ENCODE data around the gene DDX10. TPM values are rescaled to one million over a fixed set of nuclear protein-coding genes. Genes with fewer than 3 reads are reported as not detected.
A peak's percentile ranks its signal among the peaks of the same experiment; 100 is the strongest.
"Not testable (repeated sequence)": the region's sequence is repeated elsewhere in the genome, so short reads cannot be mapped to it uniquely, and the experiment has no call there.

Gene DDX10
- polyA plus RNA-seq, 4 donors = 30.6 to 94.6 (median 73.9) TPM

DNA sequence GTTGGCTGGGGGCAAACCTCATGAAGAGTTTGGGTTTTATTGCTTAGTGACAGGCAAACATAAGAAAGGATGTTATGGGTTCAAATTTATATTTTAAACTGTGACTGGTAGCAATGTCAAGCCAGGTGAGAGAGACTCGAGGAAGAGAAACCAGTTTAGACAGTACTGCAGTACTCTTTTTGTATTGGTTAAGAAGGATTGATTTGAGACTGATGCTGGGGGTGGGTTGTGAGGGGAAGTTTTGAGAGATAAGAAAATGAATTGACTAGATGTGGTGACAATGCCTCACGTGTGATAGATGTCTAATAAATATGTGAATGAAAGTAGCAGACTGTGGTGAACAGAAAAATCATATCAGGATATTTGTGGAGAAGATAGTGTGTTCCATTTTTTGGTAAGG is 142.4 kb downstream of the DDX10 start:
- no peak for DNase-seq (ENCODE audit: low read depth in 4 of 4, low spot score in 3 of 4)

DNA sequence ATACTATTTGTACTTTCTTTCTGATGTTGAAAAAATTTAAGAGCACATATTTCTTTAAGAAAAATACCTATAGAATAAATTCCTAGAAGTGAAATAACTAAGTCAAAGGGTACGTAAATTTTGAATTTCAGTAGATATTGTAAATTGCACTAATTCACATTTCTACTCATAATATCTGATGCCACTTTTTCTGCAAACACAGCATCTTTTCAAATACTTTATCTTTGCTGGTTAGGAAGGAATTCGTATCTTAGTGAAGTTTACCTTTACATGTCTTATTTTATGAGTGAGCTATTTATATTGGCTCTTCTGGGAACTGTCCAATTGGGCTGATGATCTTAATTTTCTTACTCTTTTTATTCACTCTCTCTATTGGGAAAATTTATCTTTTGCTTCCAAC is 148.2 kb downstream of the DDX10 start:
- DNase-seq (ENCODE audit: low read depth in 4 of 4, low spot score in 3 of 4) = no peak

DNA sequence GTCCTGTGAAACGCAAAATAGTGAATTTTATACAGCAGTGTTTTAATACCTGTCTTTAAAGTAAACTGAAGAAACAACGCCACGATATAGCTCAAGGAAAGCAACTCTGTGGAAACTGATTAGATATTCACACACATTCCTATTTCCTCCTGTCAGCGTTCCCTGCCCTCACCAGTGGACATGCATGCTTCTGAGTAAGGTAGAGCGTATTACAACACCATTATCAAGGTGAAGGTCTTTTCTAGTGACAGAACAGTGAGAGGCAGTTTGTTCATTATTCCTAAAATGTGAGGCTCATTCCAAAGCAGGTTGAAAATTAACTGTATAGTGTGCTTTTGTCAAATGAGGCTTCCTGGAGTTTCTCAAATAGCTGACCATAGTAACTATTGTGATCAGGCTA is 153.1 kb downstream of the DDX10 start:
- DNase-seq (ENCODE audit: low read depth in 4 of 4, low spot score in 3 of 4) = peak in 1 of 4 donors; percentile 5

DNA sequence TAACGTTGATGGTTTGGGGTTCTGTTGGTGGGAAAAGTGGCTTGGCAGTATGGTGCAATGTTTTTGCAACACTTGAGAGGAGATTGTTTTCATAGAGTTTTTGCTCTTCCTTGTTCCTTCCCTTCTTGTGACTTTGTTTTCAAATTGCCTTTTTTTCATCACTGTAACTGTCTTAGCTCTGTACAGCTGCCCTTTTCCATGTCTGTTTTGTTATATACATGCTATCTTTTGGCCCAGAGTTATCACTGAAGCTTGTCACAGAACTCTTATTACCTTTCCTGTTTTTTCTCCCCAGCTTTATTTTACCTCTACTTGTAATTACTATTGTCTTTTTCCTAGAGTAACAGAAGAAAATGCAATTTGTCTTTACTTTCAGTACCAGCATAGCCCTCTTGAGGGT is 154.1 kb downstream of the DDX10 start:
- no peak for DNase-seq (ENCODE audit: low read depth in 4 of 4, low spot score in 3 of 4)

DNA sequence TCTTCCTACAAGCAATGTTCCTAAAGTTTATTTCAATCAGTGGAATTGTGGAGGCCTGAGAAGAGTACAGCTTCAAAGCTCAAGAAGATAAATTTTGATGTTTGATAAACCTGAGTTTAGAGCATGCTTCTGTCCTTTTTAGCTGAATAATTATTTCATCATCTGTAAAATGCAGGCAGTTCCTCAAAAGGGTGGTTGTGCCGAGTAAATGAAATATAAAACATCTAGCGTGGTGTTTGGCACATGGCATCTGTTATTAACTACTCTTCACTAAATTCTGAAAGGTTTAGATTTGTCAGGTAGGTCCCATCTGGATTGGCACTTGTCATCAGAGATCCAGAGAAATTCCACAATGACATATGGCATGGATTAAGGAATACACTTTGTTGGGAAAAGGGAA is 155.1 kb downstream of the DDX10 start:
- DNase-seq (ENCODE audit: low read depth in 4 of 4, low spot score in 3 of 4) = no peak

DNA sequence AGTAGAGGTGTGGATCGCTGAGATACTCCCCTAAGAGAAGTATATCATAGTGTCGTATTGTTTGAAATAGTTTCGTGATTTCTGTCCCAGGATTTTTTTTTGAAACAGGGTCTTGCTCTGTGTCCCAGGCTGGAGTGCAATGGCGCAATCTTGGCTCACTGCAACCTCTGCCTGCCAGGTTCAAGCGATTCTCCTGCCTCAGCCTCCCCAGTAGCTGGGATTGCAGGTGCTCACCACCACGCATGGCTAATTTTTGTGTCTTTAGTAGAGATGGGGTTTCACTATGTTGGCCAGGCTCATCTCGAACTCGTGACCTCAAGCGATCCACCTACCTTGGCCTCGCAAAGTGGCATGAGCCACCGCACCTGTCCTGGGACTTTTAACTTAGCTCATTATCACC is 159.1 kb downstream of the DDX10 start:
- not testable (repeated sequence) for DNase-seq (ENCODE audit: low read depth in 4 of 4, low spot score in 3 of 4)

DNA sequence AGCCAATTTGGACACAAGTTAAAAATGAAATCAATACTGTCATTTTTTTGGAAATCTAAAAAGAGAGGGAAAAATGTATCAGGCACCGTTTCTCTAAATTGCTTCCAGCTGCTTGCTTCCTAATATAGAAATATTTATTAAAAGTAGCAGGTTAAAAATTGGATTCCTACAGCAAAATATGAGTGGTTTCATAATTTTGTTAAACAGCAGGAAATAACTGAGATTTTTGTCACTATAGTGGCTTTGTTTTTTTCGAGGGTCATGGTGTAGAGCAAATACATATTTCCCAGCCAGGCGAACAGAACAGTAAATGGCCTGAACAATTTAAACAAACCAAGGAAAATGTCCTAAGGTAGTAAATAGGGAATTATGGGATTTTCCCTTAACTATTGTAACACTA is 159.7 kb downstream of the DDX10 start:
- no peak for DNase-seq (ENCODE audit: low read depth in 4 of 4, low spot score in 3 of 4)

DNA sequence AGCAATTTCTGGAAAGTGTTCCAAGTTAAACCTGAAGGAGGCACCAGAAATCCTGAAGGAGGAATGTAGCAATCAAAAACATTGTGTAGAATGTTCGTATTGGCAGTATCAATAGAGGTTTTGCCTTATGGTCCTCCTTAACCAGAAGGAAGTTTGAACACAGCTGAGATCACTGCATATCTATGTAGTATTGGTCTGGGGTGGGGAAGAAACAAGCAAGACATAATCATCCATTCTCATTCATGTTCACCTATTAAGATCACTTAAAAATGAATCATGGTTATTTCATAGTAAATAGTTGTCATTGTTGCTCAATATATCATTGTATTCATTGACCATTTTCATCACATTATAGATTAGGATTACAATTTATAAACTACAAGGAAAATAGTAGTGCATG is 160.5 kb downstream of the DDX10 start:
- no peak for DNase-seq (ENCODE audit: low read depth in 4 of 4, low spot score in 3 of 4)

DNA sequence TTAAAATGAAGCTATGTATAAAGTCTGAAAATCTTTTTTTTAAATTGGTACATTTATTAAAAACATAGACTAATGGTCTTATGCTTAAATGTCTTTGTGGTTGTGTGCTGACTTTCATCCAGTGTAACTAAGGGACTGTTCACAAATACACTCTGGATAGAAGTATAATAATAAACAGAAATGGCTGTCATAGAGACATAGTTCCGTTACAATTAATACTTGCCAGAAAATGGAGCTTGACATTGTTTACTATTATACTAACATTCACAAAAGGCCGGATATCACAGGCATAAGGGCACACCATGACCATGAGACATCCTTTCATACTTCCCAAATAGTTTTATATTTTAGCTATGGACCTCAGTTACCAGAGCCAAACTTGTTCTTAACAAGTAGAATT is 161.3 kb downstream of the DDX10 start:
- no peak for DNase-seq (ENCODE audit: low read depth in 4 of 4, low spot score in 3 of 4)

DNA sequence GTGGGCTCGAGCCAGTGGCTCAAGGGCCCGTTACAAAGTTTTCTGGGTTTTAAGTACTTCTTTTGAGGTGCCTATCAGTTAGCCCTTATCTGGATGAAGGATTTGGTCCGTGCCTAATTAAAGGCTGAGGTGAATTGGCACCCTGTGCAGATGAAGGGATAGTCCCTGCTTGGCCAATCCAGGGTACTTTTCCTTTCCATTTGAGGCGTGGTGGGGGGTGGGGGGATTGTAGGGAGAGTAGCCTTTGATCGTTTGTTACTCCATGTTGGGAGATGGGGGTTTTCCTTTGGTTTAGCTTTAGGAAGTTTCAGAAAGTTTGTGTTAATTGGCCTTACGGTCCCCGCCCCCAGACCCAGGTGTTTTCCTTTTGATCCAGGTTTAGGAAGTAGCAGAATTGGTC is 170.8 kb downstream of the DDX10 start:
- DNase-seq (ENCODE audit: low read depth in 4 of 4, low spot score in 3 of 4) = no peak

DNA sequence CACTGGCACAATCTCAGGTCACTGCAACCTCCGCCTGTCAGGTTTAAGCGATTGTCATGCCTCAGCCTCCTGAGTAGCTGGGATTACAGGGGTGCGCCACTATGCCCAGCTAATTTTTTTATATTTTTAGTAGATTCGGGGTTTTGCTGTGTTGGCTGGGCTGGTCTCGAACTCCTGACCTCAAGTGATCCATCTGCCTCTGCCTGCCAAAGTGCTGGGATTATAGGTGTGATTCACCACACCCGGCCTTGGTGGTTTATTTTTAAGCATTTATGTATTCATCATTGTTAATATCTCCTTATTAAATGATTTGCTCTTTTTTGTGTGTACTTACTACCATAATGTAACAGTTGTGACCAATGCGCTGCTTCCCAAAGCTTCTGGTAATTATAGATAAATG is 171.7 kb downstream of the DDX10 start:
- DNase-seq (ENCODE audit: low read depth in 4 of 4, low spot score in 3 of 4) = no peak

DNA sequence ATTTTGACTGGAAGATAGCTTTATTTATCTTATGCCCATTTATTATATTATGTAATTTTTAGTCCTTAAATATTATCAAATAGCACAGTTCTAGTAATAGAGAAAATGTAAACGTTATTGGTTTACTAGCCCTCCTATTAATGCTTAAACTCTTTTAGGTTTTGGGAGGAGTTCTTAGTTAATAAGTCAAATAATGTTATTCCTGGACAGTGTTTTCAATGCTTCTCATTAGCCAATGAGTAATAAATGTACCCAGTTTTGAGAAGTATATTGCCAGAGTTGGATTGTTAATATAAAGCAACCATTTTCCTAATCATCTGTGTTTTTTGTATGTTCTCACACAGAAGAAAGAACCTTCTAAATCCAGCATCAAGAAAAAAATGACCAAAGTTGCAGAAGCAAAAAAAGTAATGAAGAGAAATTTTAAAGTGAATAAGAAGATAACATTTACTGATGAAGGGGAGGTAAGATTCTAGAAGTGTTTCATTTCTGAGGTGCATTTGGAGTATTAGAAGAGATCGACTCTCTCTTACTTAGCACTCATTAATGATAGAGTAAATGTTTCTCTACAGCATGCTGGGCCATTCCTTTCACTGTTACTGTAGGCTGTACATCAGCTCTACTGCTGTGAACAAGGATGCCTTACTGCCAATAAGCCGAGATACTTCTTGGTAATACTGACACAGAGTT is 173.4 kb downstream of the DDX10 start:
- no peak for DNase-seq (ENCODE audit: low read depth in 4 of 4, low spot score in 3 of 4)

DNA sequence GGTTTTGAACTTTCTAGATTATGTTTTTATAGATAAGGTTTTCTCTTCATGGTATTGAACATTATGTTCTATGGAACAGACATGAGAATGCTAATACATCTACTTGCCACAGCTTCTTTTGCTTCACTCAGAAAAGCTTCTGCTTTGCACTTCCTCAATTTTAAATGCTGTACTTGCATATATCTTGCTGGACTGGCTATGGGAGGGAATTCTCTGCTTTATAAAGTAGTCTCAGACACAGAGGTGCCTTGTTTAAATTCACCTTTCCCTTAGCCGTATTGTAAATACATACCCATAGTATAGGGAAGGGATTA is 173.9 kb downstream of the DDX10 start:
- DNase-seq (ENCODE audit: low read depth in 4 of 4, low spot score in 3 of 4) = no peak

DNA sequence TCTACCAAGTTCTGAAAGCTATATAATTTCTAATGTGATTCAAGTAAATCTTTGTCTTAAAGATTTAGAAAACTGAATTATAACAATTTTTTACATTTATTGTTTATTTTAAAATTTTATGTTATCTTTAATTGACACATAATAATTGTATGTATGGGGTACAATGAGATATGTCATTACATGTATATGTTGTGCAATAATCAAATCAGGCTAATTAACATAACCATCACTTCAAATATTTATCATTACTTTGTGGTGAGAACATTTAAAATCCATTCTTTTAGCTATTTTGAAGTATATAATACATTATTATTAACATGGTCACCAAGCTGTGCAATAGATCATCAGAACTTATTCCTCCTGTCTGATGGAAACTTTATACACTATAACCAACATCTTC is 181.1 kb downstream of the DDX10 start:
- no peak for DNase-seq (ENCODE audit: low read depth in 4 of 4, low spot score in 3 of 4)

DNA sequence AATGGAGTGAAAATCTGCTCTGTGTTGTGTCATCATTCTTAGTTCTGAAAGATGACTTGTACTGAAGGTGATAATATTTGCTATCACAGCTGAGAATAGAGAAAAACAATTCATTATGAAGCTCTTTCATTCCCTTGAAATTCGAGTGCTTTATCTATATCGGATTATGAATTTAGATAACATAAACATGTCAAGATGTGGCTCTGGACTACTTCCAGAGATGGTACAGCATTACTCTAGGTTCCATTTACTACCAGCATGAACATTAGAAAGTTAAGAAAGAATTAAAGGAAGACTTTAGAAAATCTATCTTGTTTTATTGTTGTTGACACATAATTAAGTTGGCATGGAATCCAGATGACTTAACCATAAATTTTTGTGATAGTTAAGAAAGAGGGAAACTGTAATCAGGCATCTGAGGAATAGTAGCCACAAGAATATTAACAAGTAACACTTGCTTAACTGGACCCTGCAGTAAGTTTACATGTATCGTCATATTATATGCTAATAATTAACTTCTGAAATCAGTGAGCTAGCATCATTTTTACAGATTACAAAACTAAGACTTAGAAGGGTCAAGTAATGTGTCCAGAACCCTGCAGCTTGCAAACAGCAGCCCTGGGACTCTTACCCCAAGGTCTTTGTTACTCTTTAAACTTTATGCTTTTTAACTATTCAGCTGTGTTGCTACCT is 182.6 kb downstream of the DDX10 start:
- no peak for DNase-seq (ENCODE audit: low read depth in 4 of 4, low spot score in 3 of 4)

DNA sequence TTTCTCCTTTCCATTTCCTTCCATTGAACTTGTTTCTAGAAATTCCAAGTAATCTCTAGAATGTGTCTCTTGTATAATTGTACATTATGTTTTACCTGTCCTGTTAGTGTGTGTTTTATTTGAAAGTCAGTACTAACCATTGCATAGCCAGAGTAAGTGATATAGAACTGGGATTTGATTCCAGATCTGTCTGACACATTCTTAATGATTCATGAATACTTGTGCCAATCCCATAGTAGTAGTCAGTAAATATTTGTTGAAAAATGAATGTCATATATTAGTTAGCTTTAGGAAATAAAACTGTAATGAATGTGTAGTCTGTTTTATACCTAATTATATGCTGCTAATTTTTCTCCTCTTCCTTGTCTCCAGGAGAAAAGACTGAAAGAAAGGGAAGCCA is 186.9 kb downstream of the DDX10 start:
- DNase-seq (ENCODE audit: low read depth in 4 of 4, low spot score in 3 of 4) = no peak

DNA sequence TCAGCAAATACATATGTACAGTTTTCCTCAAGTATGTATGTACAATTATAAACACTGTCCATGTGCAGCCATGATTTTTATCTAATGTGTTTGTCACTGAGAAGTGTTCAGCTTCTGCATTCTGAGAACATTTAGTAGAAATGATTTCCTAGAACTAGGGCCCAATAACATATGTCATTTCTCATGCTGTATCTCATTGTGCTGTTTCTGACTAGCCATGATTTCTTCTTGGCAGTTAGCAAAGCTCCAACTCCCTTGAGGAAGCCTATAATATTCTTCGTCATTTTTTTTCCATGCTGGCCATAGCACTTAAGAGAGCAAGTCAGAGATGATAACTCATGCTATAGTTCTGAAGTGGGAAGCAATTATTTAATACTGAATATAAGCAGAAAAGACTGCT is 187.8 kb downstream of the DDX10 start:
- no peak for DNase-seq (ENCODE audit: low read depth in 4 of 4, low spot score in 3 of 4)

DNA sequence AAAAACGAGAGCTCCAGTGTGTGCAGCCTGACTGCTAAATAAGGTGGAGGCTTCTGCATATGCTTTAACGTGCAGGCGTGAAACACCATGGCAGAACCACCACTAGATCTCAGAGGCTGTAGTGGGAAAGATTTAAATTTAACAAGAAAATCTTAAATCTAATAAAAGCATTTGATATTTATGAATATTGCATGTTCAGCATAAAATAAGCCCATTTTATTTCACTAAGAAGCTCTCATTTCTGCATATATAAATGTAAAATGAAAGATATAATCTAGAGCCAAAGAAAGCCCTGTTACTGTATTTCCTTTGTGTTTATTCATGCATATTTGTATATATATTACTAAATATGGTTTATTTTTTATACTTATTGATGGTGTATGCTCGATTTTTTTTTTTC is 188.3 kb downstream of the DDX10 start:
- no peak for DNase-seq (ENCODE audit: low read depth in 4 of 4, low spot score in 3 of 4)

DNA sequence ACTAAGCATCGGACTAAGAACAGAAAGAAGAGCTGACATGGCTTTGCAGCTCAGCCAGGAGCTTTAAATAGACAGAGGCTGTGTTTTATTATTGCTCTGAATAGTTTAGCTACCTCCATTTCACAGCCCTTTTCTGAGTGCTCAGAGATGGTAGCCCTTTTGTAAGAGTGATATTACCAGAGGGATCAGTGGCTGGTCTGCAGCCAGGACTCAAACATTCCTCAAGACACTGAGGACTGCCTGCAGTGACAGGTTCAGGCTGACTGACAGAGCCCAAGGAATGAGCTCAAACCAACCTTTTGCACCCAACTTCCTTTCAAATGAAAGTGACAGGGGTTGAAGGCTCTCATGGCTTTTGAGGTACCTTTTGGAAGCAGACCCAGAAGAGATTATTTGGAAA is 189.0 kb downstream of the DDX10 start:
- no peak for DNase-seq (ENCODE audit: low read depth in 4 of 4, low spot score in 3 of 4)

DNA sequence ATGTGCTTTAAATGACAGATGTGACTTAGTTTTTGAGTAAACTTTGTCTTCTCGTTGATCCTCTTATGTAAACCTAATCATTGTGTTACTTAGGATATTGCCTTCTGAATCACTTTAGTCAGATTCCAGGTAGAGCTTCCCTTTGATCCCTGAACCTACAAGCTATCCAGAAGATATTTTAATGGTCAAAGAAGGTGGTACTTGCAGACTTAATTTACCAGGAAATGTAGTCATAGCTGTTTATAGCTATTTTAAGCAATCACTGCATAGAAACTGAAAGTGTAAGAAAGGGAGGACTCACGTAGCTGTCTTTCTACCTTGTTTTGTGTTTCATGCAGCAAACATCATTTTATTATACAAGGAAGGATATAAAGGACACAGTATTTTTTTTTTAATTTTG is 189.5 kb downstream of the DDX10 start:
- DNase-seq (ENCODE audit: low read depth in 4 of 4, low spot score in 3 of 4) = no peak

DNA sequence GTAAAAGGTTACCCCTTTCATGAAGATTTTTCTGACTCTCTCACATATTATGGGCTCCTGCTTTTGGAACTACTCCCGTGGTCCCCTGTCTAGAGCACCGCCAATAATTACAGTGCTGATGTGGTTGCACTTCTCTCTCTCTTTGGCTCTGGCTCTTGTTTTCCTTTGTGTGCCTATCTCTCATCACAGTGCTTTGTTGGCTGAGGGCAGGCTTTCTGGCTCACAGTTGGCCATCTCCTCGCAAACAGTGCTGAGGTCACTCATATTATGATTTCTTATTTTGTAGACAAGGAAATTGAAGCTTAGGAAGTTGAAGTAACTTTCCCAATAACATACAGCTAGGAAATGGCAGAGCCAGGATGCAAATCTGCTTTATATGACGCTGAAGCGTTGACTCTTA is 192.5 kb downstream of the DDX10 start:
- no peak for DNase-seq (ENCODE audit: low read depth in 4 of 4, low spot score in 3 of 4)

DNA sequence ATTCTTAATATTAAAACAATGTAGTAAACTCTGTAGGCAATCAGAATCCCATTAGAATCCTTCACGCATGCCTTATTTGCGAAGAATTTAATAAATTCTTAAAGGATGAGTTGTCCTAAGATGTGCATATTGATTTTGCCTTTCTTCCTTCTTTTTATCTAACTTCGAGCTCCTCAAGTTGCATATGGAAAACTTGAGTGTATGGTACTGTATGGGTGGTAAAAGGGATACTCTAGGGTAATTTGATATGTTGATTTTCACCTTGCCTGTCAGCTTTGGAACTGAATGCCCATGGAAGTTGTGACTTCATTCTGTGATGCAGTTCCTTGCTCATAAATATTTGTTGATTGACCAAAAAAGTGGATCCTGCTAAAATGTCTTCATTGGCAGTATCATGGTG is 193.8 kb downstream of the DDX10 start:
- DNase-seq (ENCODE audit: low read depth in 4 of 4, low spot score in 3 of 4) = no peak

DNA sequence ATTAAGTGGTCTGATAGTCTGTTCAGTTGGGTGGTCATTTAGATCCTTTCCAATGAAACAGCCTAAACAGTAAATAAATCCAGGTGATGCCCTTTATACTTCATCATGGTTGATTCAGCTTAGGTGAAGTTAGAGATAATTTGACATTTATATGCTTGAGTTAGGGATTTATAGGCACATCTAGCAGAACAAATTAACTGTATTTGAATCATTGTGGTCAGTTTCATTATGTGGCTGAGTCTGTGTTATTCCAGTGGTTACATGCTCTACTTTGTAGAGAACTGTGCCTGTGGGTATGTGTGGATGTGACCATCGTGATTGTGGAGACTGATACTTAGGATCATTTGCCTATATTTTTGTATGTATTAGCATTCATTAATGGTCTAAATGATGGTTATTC is 194.6 kb downstream of the DDX10 start:
- no peak for DNase-seq (ENCODE audit: low read depth in 4 of 4, low spot score in 3 of 4)

All from left renal pelvis (tissue), 4 donors.